ENCODE data around the gene DCTN4. TPM values are rescaled to one million over a fixed set of nuclear protein-coding genes. Genes with fewer than 3 reads are reported as not detected.

Gene DCTN4
- total and polyA plus RNA-seq, 2 of the 8 experiments (the other 6 are each of a cell fraction or from before 2014, with no cell fraction given): 20.5 to 42.7 TPM

DNA sequence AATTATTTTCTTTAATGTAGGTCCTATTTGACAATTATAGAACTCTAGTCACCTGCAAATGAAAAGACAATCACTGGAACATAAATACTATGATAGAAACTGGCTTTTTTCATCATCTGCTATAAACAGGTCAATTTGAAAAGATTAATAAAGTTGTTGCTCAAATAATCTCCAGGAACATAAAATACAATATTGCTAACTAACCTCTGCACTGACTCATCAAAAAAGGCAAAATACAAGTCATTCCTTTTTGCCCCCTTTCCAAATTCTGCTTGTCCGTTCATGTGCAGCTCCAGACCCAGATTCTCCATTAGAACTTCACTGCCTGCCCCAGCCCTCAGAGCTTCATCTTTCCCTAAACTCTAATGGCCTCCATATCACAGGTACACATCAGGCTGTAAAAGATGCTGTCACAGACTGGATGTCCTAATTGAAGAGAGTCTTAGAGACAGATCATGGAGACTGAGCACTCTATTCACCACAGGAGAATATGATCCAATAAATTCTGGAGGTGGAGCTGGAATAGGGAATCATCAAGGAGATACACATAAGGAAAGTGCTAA is 1.6 kb downstream of the DCTN4 start:
- H4K5ac ChIP-seq (ENCODE audit: insufficient read length, low read depth, low read length): no peak overlapping the region
- no peak overlapping the region for H3K4ac ChIP-seq (replicated peaks; ENCODE audit: insufficient read length, low read depth, low read length)
- no peak overlapping the region for H2BK5ac ChIP-seq (ENCODE audit: low read depth, low read length)
- H2BK15ac ChIP-seq (ENCODE audit: low read length): no peak overlapping the region
- H3K56ac ChIP-seq (replicated peaks; ENCODE audit: insufficient read length, low read depth, low read length): no peak overlapping the region
- no peaks in the 10 kb centered on the region for H4K20me1 ChIP-seq (replicated peaks in 1 of 2; ENCODE audit: control insufficient read depth in 1 of 2, insufficient read depth in 2 of 2, low read length in 2 of 2)
- 100% methylated on average over 1 of the region's 1 CpG; no CpG with 5 or more reads in 1 of the 2 experiments for WGBS, 2 experiments (ENCODE audit: extremely low coverage in 1 of 2, insufficient coverage in 1 of 2, insufficient read length in 1 of 2, insufficient replicate concordance in 2 of 2, low coverage in 1 of 2, low lambda C conversion rate in 2 of 2, missing lambda C conversion rate in 1 of 2)
- no peak overlapping the region for H3K14ac ChIP-seq (ENCODE audit: insufficient read length)
- no peak for TF ChIP-seq FOSL1 (IDR thresholded peaks at IDR 0.05; ENCODE audit: insufficient read depth, low read depth, low read length)
- TF ChIP-seq SRF (IDR thresholded peaks at IDR 0.05; ENCODE audit: low read depth, low read length): no peak
- H3K9me3 ChIP-seq (ENCODE audit: insufficient read depth in 2 of 2, low read depth in 1 of 2, low read length in 1 of 2): peaks cover 6 to 10% of the 10 kb centered on the region in 2 experiments; a peak in 3 of 4 replicates
- no peak overlapping the region for H2AFZ ChIP-seq (ENCODE audit: low read length)
- peak overlapping the region in 1 of 4 experiments; percentile 77; a peak in 1 of 8 replicates for H3K4me3 ChIP-seq (ENCODE audit: extremely low read depth in 1 of 4, insufficient read depth in 2 of 4, low read depth in 3 of 4, low read length in 4 of 4)
- no peak overlapping the region for H2BK12ac ChIP-seq (ENCODE audit: low read depth, low read length)
- H3K79me1 ChIP-seq (ENCODE audit: low read depth, low read length): no peaks in the 10 kb centered on the region
- H4K91ac ChIP-seq (replicated peaks; ENCODE audit: insufficient read length, low read length): no peak overlapping the region
- ChIA-PET CTCF (ENCODE audit: partially characterized antibody) (interaction anchor here (0.7 to 1.6 kb wide), 3 partner anchors 48 to 110 kb away, joined by 3 to 4 read pairs (median 3); no protein-coding TSS in a partner anchor), POLR2A (ENCODE audit: partially characterized antibody) (interaction anchor here (1.2 kb wide), 1 partner anchor 27 kb away, joined by 3 read pairs; no protein-coding TSS in a partner anchor)
- H2AK5ac ChIP-seq (ENCODE audit: low read depth, low read length): no peak overlapping the region
- H3K23ac ChIP-seq (ENCODE audit: insufficient read length): no peak overlapping the region
- H3K4me1 ChIP-seq (replicated peaks in 1 of 4; ENCODE audit: control insufficient read depth in 3 of 4, insufficient read depth in 4 of 4, low read length in 3 of 4): peaks cover 0 to 2% (median 0%) of the 10 kb centered on the region in 4 experiments; a peak in 1 of 7 replicates
- H2BK20ac ChIP-seq (ENCODE audit: low read length): no peak overlapping the region
- peaks cover 0 to 3% (median 0%) of the 10 kb centered on the region in 4 experiments; a peak in 1 of 7 replicates for H3K27me3 ChIP-seq (replicated peaks in 1 of 4; ENCODE audit: control insufficient read depth in 3 of 4, extremely low read depth in 1 of 4, insufficient read depth in 3 of 4, low read length in 3 of 4)
- DNase-seq (ENCODE audit: low read depth in 1 of 2, low spot score in 2 of 2) (no peak), FAIRE-seq (no peak)
- peak overlapping the region; percentile 80 to 89 for H3K4me2 ChIP-seq (ENCODE audit: insufficient read depth in 1 of 2, low read depth in 2 of 2, low read length in 2 of 2)
- H3K9ac ChIP-seq (replicated peaks in 1 of 4; ENCODE audit: extremely low read depth in 1 of 4, low read depth in 3 of 4, low read length in 3 of 4): no peak overlapping the region
- no peak overlapping the region for H2BK120ac ChIP-seq (replicated peaks; ENCODE audit: low read depth, low read length)
- H4K8ac ChIP-seq (ENCODE audit: extremely low read depth, insufficient read depth, low read length): no peak overlapping the region
- peaks cover 2 to 30% (median 18%) of the 10 kb centered on the region in 4 experiments; a peak in 7 of 8 replicates for H3K36me3 ChIP-seq (ENCODE audit: control insufficient read depth in 2 of 4, insufficient read depth in 4 of 4, low read length in 3 of 4)
- no peak overlapping the region for H3K18ac ChIP-seq (ENCODE audit: extremely low read depth, low read length)
- peaks cover 3% of the 10 kb centered on the region; the same call in 1 of the 2 replicates for H3K23me2 ChIP-seq (ENCODE audit: low read depth, low read length)
- H3K79me2 ChIP-seq (ENCODE audit: control insufficient read depth in 1 of 2, insufficient read depth in 2 of 2, low read length in 2 of 2): peaks cover 4 to 18% of the 10 kb centered on the region in 2 experiments; a peak in 3 of 4 replicates
- no peak overlapping the region for H3K27ac ChIP-seq (ENCODE audit: low read depth, low read length)

Measured in H1 (cell line).